Left lung (tissue), 10 donors: Measurements from ENCODE around the gene TTC39C. TPM values are rescaled to one million over a fixed set of nuclear protein-coding genes. Genes with fewer than 3 reads are reported as not detected.
A peak's percentile ranks its signal among the peaks of the same experiment; 100 is the strongest.

Experiments used
- ATAC-seq: fragments of 200-7000 bp; cut with Tn5 transposase; one replicate; pipeline ENCODE4 v1.9.1; 2020; ENCODE audit warnings: moderate library complexity
- DNase-seq, 4 donors: peaks; one replicate each; pipeline ENCODE4 v3.0.0-alpha.2; 2013 to 2020
- H3K27ac ChIP-seq, 2 donors: fragments of 200-600 bp; sonication (generic) in 1 of 2; one replicate each; pipeline versions ENCODE4 v1.5.0 to v1.8.0; 2020 to 2021
- H3K27me3 ChIP-seq, 2 donors: fragments of 200-600 bp; sonication (generic) in 1 of 2; one replicate each; pipeline versions ENCODE4 v1.5.0 to v1.8.0; 2020 to 2021
- H3K36me3 ChIP-seq, 2 donors: fragments of 200-600 bp; sonication (generic) in 1 of 2; one replicate each; pipeline versions ENCODE4 v1.5.0 to v1.8.0; 2020 to 2021
- H3K4me1 ChIP-seq, 2 donors: fragments of 200-600 bp; one replicate each; pipeline ENCODE4 v1.8.0; 2021
- H3K4me3 ChIP-seq, 2 donors: fragments of 200-600 bp; sonication (generic) in 1 of 2; one replicate each; pipeline versions ENCODE4 v1.5.0 to v1.8.0; 2020 to 2021; ENCODE audit warnings: mild to moderate bottlenecking in 1 of 2
- H3K9me3 ChIP-seq, 2 donors: fragments of 200-600 bp; sonication (generic) in 1 of 2; one replicate each; pipeline versions ENCODE4 v1.5.0 to v1.8.0; 2020 to 2021
- intact Hi-C, 2 donors: fragments of 100-400 bp; cut with DNase I; formaldehyde crosslinking; loops; one replicate each; pipeline versions ENCODE4 v1.11.2 to v1.14.2; 2022
- polyA plus RNA-seq, 6 donors: library from polyadenylated mRNA; unstranded; fragments of 120-200 nt; gene quantifications; one replicate each; pipeline ENCODE4 v1.2.1, GENCODE V29; 2013; ENCODE audit not compliant: insufficient read length in 6 of 6
- total RNA-seq, 2 donors: library from RNA; stranded (reverse); fragmentation: NEBNext Ultra II Directional; extraction: Animal tissue kit (Norgen Biotek cat#: 25700); gene quantifications; one replicate each; pipeline ENCODE4 v1.2.1, GENCODE V29; 2021
- TF ChIP-seq, protein P1 (sequence below), 2 donors: fragments of 200-600 bp; sonication (generic) in 1 of 2; IDR thresholded peaks; one replicate each; pipeline versions ENCODE4 v1.5.0 to v1.8.0; 2021; ENCODE audit warnings: antibody characterized with exemption in 2 of 2
- donor health status: DM: no; HTN: yes; CAD: no.
- donor health status: DM: no; HTN: no; CAD: no.

TTC39C gene
- total and polyA plus RNA-seq, 8 donors: 12.0 to 19.3 (median 15.1) TPM

DNA sequence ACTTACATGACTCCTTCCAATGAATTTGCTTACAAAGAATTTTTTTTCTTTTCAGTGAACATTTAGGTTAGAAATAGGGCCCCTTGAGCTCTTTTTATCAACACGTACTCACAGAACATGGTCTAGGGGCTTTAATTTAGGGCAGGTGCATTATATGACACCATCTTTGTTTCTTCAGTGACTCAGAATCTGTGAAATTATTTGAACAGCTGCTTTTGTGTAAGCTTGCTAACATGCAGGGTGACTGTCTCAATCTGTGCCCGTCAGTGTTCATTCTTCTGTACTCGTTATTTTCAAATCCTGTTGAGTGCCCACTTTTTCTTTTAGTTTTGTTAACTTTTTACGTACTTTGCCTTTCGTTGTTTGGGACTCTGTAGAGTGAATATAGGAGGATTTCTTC is 71.5 kb downstream of the TTC39C start:
- Histone ChIP-seq H3K4me3 (no peak overlapping the region), H3K9me3 (no peaks in the 10 kb centered on the region), H3K4me1 (peaks cover 0 to 3% of the 10 kb centered on the region in 2 donors), H3K36me3 (peaks cover 0 to 18% of the 10 kb centered on the region in 2 donors), H3K27ac (no peak overlapping the region), H3K27me3 (no peaks in the 10 kb centered on the region)
- ATAC-seq (no peak), DNase-seq (no peak)
- TF ChIP-seq, protein P1, sequence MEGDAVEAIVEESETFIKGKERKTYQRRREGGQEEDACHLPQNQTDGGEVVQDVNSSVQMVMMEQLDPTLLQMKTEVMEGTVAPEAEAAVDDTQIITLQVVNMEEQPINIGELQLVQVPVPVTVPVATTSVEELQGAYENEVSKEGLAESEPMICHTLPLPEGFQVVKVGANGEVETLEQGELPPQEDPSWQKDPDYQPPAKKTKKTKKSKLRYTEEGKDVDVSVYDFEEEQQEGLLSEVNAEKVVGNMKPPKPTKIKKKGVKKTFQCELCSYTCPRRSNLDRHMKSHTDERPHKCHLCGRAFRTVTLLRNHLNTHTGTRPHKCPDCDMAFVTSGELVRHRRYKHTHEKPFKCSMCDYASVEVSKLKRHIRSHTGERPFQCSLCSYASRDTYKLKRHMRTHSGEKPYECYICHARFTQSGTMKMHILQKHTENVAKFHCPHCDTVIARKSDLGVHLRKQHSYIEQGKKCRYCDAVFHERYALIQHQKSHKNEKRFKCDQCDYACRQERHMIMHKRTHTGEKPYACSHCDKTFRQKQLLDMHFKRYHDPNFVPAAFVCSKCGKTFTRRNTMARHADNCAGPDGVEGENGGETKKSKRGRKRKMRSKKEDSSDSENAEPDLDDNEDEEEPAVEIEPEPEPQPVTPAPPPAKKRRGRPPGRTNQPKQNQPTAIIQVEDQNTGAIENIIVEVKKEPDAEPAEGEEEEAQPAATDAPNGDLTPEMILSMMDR (IDR thresholded peaks at IDR 0.05): no peak
- intact Hi-C loops: no loop called here

DNA sequence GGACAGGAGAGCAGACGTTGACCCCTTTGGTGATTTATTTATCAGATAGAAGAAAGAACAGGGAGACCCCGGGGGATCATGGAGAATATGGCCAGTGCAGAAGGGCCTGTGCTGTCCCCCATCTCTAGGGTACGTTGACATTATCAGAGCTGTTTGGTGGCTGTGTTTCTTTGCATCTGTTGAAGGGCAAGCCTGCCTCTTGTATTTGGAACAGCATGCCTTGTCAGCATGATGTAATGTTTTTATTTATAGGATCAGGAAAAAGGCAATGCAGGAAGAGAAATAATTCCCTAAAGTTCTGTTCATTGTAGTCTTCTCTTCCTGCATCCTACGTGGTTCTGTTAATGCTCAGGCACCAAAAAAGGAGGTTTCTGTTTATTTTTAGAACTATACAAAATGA is 74.5 kb downstream of the TTC39C start:
- intact Hi-C loops: no loop called here
- H3K27me3 ChIP-seq: no peaks in the 10 kb centered on the region
- ATAC-seq (no peak), DNase-seq (peak in 2 of 4 donors; percentile 7 to 28)
- H3K4me3 ChIP-seq: no peak overlapping the region
- no peaks in the 10 kb centered on the region for H3K9me3 ChIP-seq
- H3K4me1 ChIP-seq: peaks cover 0 to 3% of the 10 kb centered on the region in 2 donors
- TF ChIP-seq, protein P1 (IDR thresholded peaks at IDR 0.05): no peak
- H3K27ac ChIP-seq: no peak overlapping the region
- H3K36me3 ChIP-seq: peaks cover 0 to 6% of the 10 kb centered on the region in 2 donors

DNA sequence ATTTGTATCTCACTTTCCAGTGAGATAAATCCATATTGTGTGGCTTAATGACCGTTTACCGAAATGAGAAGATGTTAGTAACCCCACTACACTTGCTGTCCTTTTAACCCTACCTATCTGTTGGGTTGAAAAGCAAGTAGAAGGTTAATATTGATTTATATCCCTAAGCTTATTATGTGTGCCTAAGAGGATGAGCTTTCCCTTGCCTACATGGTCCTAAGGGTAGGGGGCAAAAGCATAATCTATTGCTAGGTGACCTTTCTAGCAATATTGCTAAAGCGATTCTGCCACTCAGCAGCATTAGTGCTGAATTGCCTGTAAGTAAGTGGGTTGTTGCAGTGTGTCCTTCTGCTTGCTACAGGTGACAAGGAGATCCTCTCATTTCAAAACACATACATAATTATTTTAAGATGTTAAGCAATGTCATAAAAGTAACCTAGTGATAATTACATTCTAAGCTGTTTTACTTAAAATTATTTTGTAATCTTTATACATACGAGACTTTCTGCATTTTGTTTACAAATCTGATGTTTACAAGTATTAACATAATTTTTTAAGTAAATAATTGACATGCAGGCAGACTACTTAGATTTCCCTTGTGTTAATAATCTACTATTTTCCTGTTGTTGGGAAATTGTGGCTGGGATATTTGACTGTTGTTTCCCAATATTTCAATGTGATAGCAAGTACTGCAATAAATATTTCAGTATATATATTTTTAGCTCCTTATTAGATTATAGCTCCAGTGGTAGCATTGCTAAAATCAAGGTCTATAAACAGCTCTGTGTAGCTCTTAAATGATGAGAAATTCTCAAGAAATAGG is 75.2 kb downstream of the TTC39C start:
- H3K27ac ChIP-seq: no peak overlapping the region
- ATAC-seq (no peak), DNase-seq (no peak)
- peaks cover 0 to 5% of the 10 kb centered on the region in 2 donors for H3K36me3 ChIP-seq
- no peaks in the 10 kb centered on the region for H3K9me3 ChIP-seq
- no peaks in the 10 kb centered on the region for H3K27me3 ChIP-seq
- H3K4me3 ChIP-seq: no peak overlapping the region
- H3K4me1 ChIP-seq: peaks cover 0 to 3% of the 10 kb centered on the region in 2 donors
- intact Hi-C loops: no loop called here
- TF ChIP-seq, protein P1 (IDR thresholded peaks at IDR 0.05): no peak

DNA sequence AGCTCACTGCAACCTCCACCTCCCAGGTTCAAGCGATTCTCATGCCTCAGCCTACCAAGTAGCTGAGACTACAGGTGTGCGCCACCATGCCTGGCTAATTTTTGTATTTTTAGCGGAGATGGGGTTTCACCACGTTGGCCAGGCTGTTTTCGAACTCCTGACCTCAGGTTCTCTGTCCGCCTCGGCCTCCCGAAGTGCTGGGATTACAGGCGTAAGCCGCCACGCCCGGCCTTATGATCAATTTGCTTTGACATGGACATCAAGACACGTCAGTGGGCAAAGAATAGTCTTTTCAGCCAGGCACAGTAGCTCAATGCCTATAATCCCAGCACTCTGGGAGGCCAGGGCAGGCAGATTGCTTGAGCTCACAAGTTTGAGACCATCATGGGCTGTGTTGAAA is 76.3 kb downstream of the TTC39C start:
- intact Hi-C loops: no loop called here
- Histone ChIP-seq H3K4me3 (no peak overlapping the region), H3K27me3 (no peaks in the 10 kb centered on the region), H3K9me3 (no peaks in the 10 kb centered on the region), H3K27ac (no peak overlapping the region), H3K4me1 (peaks cover 0 to 3% of the 10 kb centered on the region in 2 donors), H3K36me3 (peaks cover 0 to 11% of the 10 kb centered on the region in 2 donors)
- DNase-seq (no peak), ATAC-seq (no peak)
- TF ChIP-seq, protein P1 (IDR thresholded peaks at IDR 0.05): no peak

DNA sequence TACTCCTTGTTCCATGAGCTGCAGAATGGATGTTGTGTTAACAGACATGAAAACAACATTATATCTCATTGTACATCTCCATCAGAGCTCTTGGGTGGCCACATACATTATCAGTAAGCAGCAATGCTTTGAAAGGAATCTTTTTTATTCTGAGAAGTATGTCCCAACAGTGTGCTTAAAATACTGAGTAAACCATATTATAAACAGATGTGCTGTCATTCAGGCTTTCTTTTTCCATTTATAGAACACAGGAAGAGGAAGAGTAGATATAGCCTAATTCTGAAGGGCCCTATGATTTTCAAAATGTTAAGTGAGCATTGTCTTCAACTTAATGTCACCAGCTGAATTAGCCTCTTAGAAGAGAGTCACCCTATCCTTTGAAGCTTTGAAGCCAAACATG is 80.0 kb downstream of the TTC39C start:
- no peaks in the 10 kb centered on the region for H3K27me3 ChIP-seq
- no peak for ATAC-seq
- intact Hi-C loops: no loop called here
- H3K9me3 ChIP-seq: peaks cover 0 to 15% of the 10 kb centered on the region in 2 donors
- no peak overlapping the region for H3K27ac ChIP-seq
- no peak for DNase-seq
- no peaks in the 10 kb centered on the region for H3K4me1 ChIP-seq
- H3K4me3 ChIP-seq: no peak overlapping the region
- peaks cover 0 to 17% of the 10 kb centered on the region in 2 donors for H3K36me3 ChIP-seq
- TF ChIP-seq, protein P1 (IDR thresholded peaks at IDR 0.05): no peak
